ENCODE results near the gene PRPF6.

PRPF6 gene

DNA sequence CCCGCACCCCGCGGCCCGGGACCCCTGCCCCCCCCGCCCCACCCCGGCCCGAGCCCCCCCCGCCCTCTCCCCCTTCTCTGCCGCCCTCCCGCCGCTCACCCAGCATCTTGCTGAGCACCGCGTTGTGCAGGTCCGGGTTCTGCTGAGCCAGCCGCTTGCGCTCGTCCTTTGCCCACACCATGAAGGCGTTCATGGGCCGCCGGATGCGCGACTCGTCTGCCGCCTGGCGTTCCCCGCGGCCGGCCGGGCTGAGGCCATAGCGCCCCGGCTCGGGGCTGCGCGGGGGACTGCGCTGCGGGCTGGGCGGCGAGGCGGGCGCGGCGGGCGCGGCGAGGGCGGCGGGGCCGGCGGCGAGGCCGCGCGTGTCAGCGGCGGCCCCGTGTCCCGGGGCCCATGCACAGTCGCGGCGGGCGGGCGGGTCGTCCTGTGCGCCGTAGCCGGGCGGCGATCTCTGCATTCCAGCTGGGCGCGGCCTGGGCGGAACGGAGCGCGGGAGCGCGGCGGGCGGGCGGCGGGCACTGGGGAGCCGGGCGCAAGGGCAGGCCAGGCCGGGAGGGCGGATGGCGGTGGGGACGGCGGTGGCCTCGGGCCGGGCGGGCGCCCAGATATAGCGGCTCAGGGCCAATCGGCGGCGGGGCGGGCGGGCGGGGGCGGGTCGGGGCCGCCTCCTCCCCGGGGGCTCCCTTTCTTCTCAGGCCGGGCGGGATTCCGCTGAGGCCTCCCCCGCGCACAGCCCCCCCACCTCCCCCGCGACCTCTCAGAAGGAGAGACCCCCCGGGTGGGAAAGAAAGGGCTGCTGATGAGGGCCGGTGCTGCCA lies 68.3 kb downstream of the PRPF6 start, which contains the start of gene SOX18:
SOX18 (minus strand) TSS at position 580 of the 818 bp plus-strand sequence; CDS start at position 457, 123 bp downstream.
- no peak for DNase-seq (ENCODE audit: low read depth)

DNA sequence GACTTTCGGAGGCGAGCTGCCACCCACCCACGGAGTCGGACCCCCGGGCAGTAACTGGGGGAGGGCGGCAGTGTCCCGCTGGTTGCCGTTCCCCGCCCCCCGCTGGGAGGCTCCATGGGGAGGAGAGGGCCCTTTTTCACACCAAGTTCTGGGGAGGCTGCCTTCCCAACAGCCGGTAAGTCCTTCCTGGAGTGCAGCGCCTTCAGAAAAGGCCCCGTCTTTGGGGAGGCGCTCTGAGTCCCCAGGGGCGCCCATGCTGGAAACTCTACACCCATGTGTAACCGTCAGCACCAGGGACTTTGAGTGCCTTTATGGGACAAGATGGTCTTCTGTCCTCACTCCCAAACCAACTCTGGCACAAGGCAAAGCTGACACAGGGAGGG lies 68.9 kb downstream of the PRPF6 start:
- no peak for DNase-seq (ENCODE audit: low read depth)

DNA sequence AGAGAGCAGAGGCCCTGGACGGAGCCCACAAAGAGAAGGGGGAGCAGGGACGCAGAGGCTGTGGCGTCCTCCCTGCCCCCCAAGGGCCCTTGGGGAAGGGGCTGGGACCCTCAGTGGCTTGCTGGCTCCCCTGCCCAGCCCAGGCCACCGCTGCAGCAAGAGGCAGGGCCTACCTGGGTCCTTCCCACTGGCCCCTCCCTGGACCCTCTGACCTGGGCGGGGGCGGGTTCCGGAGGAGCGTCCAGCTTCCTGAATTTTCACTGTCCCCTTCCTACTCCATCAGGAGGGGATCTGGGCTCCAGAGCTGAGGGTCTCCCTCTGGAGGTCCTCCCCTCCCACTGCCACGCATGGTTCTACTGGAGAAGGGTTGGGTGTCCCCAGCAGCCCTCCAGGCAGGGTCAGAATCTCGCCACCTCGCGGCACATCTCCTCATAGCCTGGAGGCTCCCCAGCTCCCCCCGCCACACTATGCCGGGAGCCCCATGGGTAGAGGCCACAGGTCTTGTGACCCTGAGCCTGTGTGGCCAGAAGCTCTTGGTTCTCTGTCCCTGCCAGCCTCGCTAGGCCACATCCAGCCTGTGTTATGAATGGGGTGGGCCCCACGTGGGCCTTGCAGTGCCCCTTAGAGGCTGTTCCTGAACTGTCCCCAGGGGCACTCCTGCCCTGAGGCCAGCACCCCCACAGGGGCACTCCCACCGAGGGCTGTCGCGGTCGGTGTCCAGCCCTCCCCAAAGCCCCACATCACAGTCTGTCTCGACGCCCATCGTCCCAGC lies 69.5 kb downstream of the PRPF6 start:
- no peak for DNase-seq (ENCODE audit: low read depth)

DNA sequence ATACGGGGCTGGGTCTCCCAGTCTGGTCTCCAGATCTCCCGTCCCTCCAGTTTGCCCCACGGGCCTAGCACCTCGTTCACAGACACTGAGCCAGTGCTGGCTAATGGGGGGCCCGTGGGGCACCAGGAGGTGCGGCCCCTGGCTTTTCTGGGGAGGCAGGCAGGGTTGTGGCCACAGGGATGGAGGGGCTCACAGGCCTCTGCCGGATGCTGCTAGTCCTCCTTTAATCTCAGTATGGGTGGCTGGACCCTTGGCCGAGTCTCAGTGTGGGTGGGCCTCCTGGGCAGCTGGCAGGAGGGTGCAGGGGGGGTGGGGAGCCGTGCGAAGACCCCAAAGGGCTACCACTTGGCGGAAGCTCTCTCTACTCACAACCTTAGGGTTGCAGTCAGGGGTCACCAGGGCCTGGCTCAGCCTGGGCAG lies 70.1 kb downstream of the PRPF6 start:
- DNase-seq (ENCODE audit: low read depth) = no peak

DNA sequence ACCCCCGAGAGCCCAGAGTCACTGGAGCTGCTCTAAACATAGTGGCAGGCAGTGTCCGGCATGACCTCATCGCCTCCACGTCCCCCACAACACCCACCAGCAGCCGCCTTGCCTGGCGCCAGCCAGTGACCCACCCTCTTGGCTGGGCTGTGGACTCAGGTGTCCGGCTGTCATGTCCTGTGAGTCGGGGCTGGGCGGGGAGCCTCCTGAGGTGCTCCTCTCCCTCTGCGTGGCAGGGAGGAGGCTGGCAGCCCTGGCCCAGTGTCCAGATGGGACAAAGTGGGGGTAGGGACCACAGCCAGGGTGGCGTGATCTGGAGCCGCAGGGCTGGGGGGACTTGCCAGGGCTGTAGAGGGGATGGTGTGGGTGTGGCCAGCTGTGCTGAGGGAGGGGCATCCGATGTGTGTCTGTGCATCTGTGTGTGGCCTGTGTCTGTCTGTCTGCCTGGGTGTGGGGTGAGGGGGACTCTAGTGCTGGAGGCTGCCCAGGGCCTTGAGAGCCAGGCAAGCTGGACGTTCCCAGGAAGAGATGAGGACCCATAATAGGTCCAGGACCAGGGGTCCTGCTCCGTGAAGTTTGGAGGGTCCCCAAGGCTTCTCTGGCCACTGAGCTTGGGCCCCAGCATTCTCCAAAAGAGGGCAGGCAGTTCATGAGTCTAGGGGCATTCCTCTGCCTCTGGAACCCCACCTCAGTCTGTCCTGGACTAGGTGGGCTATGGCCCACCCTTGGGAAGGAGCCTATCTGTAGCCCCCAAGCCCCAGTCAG lies 70.8 kb downstream of the PRPF6 start:
- no peak for DNase-seq (ENCODE audit: low read depth)

DNA sequence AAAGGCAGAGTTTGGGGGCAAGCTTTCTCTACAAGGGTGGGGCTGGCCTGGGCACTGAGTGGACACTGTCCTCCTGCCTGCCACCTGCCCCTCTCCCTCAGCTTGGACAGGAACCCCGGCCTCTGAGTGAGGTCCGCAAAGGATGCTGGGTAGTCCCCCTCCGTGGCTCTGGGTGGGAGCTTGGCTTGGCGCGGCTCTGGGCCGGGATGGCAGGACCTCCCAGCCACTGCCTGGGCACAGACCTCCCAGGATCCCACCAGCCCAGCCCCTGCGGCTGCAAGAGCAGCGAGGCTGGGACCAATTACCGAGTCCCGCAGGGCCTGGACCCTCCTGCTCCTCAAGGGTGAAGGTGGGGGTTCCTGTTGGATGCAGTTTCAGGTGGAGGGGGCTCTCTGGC lies 71.4 kb downstream of the PRPF6 start:
- DNase-seq (ENCODE audit: low read depth) = no peak

DNA sequence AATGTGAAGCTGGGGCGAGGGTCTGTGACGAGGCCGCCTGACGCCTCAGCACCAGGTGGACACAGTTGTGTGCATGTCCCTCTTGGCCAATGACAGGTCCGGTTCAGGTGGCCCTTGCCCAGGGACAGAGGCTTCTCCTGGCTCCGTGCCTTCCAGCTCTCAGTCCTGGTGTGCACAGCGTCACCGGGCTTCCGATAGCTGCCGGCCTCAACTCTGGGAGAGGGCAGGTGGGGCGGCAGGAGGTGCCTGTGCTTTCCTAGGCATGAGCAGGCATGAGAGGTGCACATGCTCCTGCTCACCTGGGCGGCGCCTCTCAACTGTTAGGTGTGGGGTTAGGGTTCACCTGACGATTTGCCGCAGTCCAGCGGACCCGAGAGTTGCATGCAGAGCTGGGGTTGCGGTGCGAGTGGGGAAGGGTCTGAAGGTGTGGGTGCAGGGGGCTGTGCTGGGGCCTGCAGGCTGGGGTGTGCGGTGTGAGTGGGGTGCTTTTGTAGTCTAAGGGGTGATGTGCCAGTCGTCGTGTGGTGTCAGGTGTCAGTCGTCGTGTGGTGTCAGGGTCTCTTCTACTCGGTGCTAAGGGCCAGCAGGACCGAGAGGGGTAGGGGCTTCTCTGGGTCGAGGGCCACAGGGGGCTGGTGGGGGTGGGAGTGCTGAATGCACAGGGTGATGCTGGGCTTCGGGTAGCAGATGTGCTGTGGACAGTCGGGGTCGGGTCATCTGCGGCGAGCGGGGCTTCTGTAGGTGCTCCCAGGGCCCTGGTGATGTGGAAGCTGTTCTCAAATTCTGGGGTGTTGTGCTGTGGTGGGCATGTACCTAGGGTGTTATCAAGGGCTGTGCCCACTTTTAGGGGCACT lies 72.3 kb downstream of the PRPF6 start:
- DNase-seq (ENCODE audit: low read depth) = no peak

DNA sequence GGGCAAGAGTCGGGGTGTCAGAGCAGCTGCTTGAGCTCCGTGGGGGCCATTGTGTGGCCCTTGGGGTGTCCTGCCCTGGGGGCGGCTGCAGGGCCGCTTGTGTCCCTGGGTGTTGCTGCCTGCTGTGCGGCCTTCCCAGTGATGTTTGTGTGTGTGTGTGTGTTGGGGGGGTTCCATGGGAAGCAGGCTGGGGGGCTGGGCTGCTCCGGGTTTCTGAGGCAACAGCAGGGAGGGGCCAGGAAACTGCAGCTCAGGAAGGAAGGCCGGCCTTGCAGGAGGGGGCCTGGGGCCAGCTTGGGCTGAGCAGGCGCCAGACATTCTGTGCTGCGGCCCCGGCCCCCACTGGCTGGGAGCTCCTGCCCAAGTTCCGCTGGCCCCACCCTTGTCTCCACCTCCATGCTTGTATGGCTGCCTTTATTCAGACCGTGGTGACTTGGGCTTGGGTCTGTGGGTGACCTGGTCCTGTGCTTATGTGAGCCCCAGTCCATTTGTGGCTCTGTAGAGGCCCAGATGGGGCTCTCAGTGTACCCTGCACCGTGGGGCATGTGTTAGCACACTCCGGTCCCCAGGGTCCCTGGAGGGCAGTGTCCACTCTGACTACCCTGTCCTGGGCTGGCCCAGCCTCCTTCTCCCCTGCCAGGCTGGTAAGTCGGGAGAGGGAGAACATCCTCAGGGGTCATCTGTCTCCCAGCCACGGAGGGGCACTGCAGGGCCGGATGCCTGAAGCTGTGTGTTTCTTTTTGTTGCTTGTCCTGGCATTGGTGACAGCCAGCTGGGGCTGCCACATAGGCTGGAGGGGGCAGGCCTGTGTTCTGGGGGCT lies 73.1 kb downstream of the PRPF6 start:
- no peak for DNase-seq (ENCODE audit: low read depth)

DNA sequence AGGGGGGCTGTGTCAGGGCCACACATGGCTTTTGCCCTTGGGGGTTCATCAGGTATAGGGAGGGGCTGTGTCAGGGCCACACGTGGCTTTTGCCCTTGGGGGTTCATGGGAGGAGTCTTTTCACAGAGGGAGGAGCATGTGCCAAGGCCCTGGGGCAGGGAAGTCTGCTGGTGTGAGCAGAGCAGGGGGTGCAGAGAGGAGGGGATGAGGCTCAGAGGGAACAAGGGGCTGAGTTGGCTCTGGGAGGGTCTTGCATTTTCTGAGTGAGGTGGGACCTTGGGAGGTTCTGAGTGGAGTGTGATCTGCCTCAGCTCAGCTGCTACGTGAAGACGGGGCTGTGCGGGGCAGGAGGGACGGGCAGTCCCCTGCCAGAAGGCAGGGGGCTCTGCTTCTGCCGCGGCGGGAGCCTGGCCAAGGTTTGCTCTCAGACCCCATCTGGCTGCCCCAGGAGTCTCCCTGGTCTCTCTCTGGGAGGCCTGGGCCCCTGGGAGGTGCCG lies 74.5 kb downstream of the PRPF6 start:
- no peak for DNase-seq (ENCODE audit: low read depth)

DNA sequence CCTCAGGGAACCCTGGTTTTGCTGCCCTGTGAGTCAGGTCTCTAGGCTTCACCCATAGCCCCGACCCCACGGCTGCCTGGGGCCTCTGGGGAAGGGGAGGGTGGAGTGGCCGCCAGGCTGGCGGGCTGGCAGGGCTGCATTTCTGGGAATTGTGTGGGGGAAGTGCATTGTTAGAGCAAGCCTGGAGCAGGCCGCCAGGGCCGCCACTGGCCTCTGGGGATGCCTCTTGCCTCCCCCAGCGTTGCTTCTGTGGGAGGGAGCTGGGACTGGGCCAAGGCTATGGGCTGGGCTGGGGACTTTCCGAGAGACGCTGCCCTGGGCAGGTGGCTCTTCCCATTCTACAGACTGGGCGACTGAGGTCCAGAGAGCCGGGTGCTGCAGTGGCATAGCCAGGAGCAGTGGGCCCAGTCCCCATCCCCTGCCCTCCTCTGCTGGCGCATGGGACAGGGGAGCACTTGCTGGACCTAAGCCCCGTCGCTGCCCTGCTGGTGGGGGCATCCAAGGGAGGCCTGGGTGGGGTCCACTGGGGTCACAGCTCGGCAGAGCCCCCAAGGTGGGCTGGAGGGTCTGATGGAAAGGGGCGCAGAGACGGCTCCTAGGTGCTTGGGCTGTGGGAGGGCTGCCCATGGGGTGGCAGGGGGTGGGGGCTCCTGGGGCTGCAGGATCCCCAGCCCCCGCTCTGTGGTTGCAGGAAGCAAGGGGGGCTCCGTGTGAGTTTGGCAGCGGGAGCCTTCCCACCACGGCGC lies 75.1 kb downstream of the PRPF6 start:
- DNase-seq (ENCODE audit: low read depth) = no peak

DNA sequence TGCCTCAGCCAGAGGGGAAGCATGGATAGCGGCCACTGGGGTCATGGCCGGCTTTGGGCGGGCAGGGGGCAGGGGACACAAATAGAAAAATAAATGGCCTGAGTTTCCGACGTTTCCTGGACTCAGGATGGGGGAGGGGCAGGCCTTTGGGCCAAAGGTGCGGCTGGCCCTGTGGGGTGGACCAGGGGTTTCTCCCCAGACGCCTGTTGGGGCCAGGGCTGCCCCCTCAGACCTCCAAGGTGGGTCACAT lies 75.6 kb downstream of the PRPF6 start:
- no peak for DNase-seq (ENCODE audit: low read depth)

DNA sequence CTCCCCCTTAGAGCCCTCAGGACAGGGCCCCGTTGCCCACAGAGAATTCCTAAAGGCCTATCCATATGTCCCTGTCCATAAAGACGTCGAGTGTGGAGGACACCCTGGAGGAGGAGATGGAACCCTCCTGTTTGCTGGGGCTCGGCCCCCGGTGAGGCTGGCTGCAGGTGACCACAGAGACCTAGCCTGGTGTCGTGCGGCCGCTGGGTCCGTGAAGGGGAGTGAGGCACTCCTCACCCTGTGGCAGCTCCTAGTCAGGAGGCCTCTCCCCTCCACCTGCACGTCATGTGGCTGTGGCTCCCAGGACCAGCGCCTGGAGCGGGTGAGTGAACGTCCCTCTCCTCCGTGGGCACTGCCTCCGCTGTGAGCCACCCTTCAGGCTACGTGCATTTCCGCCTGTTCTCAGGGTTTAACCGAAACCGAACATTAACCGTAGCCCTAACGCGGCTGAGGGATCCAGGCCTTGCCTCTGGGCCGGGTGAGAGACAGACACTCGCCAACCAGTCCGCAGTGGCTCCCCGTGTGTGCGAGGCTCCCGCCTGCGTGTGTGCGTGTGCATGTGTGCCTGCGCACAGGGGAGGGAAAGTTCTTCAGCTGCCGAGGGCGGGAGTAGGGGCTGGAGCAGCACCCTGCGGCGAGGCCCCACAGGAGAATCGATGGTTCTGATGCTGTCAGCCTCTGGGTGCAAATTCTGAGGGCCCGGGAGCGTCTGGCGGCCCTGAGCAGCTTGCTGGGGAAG lies 76.1 kb downstream of the PRPF6 start:
- no peak for DNase-seq (ENCODE audit: low read depth)

DNA sequence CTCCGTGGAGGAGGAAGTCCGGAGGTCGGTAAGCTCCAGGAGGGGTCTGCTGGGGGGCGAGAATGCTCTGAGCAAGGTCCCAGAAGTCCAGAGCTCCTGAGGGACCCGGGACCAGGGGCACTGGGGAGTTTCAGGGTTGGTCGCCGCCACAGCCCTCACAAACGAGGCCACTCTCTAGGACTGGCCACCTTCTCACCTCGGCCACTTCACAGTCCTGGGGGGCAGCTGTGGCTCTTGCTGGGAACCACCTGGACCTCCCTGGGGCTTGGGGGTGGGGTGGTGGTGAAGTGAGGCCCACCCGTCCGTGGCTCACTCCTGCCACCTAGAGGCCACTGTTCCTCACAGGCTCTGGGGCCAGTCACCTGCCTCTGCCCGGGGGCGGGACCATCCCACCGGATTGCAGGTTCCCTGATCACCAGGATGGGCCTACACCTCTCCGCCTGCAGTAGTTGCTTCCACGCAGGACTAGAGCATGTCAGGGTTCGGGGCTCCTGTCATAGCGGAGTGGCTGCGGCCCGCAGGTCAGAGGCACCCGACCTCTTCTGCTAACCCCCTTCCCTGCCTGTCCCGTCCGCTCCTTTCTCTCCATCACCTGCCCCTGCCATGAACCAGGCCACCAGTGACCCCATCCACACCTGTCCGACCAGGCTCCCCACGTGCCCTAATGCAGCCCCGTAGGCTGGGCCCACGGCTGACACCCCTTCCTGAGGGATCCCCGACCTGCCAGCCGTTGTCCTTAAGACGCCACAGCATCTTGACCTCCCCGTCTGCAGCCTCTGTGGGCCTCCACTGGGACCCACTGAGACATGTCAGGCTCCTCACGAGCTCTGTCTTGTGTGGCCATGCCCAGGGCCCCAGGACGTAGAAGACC lies 76.9 kb downstream of the PRPF6 start:
- DNase-seq (ENCODE audit: low read depth) = peak; percentile 77

DNA sequence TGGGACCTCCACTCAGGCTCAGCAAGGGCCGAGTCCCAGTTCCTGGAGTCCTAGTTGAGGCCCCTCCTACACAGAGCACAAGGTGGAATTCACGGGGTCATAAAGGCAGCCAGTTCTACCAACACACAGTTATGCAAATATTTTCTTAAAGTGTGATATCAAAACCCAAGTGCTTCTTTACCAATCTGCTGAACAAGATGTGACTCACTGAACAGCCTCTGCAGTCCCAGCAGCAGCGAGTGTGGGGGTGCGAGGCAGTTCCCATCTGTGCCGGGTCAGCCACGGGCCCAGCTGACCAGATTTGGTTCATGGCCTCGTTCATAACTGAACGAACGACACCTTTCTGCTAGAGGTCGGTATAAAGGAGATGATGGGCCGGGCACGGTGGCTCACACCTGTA lies 77.6 kb downstream of the PRPF6 start:
- no peak for DNase-seq (ENCODE audit: low read depth)

DNA sequence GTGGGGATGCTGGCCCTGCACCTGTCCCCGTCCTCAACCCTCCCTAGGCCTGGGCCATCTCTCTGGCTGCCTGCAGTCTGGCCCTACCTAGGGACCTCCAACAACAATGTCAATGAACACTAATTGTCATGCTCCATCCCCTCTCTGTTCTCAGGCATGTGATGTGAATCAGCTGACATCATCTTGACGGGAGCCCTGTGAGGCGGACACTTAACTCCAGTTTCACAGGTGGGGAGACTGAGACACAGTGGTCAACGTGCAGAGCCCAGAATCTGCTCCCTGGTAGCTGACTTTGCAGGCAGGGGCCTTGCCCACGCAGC lies 81.3 kb downstream of the PRPF6 start:
- no peak for DNase-seq (ENCODE audit: low read depth)

DNA sequence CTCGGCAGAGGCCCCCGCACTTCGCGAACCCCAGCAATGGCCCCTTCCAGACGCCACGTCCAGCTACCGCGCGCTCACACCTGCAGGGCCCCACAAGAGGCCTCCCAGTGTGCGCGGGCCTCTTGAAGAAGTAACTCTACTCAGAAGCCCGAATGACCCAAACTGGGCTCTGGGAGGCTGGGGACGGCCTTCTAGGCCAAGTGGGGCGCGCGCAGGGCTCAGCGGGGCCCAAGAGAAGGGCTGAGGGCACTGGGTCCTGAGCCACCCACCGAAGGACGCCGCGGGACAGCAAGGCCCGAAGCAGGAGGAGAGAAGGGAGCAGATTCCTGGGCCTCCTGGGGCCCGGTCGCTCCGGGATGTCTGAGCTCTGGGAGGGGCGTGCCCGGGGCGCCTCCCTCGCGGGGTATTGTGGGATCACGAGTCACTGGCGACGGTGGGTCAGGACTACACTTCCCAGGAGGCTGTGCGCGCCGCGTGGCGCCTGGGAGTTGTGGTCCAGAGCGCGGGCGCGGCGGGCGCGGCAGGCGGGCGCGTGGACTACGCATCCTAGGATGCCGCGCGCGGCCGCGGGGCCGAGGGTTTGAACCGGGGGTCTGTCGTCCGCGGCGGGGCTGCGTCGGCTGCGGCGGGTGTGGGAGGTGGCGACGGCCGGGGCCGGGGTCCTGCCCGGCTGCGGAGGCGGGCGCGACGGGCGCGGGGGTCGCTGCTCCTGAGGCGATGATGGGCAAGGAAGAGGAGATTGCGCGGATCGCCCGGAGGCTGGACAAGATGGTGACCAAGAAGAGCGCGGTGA lies 81.9 kb downstream of the PRPF6 start, which contains the start of gene TCEA2:
TCEA2 (plus strand) TSS at position 603 of the 793 bp plus-strand sequence; CDS start at position 718, 115 bp downstream.
- peak; percentile 91 for DNase-seq (ENCODE audit: low read depth)

DNA sequence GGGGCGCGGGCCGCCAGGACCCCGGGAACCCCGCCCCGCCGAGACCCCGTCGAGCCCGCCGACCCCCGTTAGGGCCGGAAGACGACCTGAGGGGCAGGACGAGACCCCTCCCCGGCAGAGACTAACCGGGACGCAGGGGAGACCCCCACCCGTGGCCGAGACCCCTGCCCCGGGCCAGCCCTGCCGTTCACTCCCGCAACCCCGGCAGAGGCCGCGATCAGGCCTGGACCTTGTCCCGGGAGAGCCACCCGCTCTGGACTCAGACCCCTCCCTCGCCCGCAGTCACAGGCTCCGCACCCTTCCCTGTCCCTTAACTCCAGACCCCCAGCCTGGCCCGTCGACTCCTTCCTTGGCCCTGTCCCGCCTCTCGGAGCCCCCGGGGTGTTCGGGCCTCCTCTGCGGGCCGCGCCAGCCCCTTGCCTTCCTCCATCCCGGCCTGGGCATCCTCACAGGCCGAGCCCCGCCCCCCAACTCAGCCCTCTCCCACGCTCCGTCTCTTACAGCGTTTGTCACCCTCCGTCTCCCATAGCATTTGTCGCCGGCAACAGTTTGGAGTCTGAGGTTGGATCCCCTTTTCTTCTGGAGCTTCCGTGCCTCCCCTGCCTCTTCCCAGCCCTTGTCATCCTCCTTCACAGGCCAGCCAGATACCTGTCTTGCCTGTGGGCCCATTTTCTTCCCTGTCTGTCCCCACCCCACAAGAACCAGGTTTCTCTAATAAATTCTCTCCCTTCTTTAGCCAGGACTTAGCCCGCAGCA lies 82.6 kb downstream of the PRPF6 start:
- no peak for DNase-seq (ENCODE audit: low read depth)
